Gastrocnemius medialis (tissue), 4 donors: Measurements from ENCODE around the gene PAX8.

ENCODE experiments used
- CTCF ChIP-seq, 5 experiments: fragments of 450-650 bp in 3 of 5; fragments of 200-600 bp in 2 of 5; sonication (generic) in 2 of 5; IDR thresholded peaks in 4 of 5; conservative IDR thresholded peaks in 1 of 5; 1 replicate in 4 of 5; 2 replicates in 1 of 5; pipeline ENCODE4 v1.5.1; 2016 to 2019; ENCODE audit warnings: antibody characterized with exemption in 5 of 5, mild to moderate bottlenecking in 3 of 5, moderate library complexity in 3 of 5
- POLR2A ChIP-seq, 2 donors: fragments of 450-650 bp; IDR thresholded peaks; one replicate each; pipeline ENCODE4 v1.6.1; 2017; ENCODE audit warnings: antibody characterized with exemption in 2 of 2, mild to moderate bottlenecking in 2 of 2, moderate library complexity in 2 of 2

GRCh38 chr2:113181258-113182051 is 97.3 kb downstream of the PAX8 start:
- TF ChIP-seq CTCF (IDR thresholded peaks at IDR 0.05 in 4 of 5, conservative IDR thresholded peaks at IDR 0.05 in 1 of 5) (no peak), POLR2A (IDR thresholded peaks at IDR 0.05) (no peak)
